Mammary epithelial cell (primary cell): ENCODE data around the gene FBP1.

Experiments
- CTCF ChIP-seq, 2 donors: IDR thresholded peaks in 1 of 2; conservative IDR thresholded peaks in 1 of 2; 2 replicates each; pipeline ENCODE4 v1.5.1; 2011 to 2012; ENCODE audit warnings: inconsistent platforms in 2 of 2, low read length in 2 of 2, mild to moderate bottlenecking in 2 of 2, control low read depth in 1 of 2, low read depth in 1 of 2; ENCODE audit not compliant: insufficient read depth in 1 of 2; ENCODE audit errors: extremely low read depth in 1 of 2
- EZH2 ChIP-seq: IDR thresholded peaks from 2 replicates; pipeline ENCODE4 v1.6.1; 2012; ENCODE audit warnings: low read length, inconsistent platforms, borderline replicate concordance

GRCh38 chr9:94613003-94613402 is 26.3 kb downstream of the FBP1 start:
- TF ChIP-seq CTCF (conservative IDR thresholded peaks at IDR 0.05 in 1 of 2, IDR thresholded peaks at IDR 0.05 in 1 of 2; ENCODE audit: extremely low read depth in 1 of 2, insufficient read depth in 1 of 2, low read depth in 1 of 2, low read length in 2 of 2) (peak in 1 of 2 donors; percentile 11), EZH2 (no peak)
